ENCODE measurements around the gene DTNB. TPM values are rescaled to one million over a fixed set of nuclear protein-coding genes. Genes with fewer than 3 reads are reported as not detected.
"Not testable (repeated sequence)": the region's sequence is repeated elsewhere in the genome, so short reads cannot be mapped to it uniquely, and the experiment has no call there.

Gene DTNB
- total and polyA plus RNA-seq, 9 donors = 8.0 to 24.9 (median 17.5) TPM

GRCh38 chr2:25671622-25672021, 1.8 kb downstream of the DTNB start:
- TF ChIP-seq, protein P1, sequence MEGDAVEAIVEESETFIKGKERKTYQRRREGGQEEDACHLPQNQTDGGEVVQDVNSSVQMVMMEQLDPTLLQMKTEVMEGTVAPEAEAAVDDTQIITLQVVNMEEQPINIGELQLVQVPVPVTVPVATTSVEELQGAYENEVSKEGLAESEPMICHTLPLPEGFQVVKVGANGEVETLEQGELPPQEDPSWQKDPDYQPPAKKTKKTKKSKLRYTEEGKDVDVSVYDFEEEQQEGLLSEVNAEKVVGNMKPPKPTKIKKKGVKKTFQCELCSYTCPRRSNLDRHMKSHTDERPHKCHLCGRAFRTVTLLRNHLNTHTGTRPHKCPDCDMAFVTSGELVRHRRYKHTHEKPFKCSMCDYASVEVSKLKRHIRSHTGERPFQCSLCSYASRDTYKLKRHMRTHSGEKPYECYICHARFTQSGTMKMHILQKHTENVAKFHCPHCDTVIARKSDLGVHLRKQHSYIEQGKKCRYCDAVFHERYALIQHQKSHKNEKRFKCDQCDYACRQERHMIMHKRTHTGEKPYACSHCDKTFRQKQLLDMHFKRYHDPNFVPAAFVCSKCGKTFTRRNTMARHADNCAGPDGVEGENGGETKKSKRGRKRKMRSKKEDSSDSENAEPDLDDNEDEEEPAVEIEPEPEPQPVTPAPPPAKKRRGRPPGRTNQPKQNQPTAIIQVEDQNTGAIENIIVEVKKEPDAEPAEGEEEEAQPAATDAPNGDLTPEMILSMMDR (IDR thresholded peaks at IDR 0.05) = no peak
- no peak for TF ChIP-seq EP300 (IDR thresholded peaks at IDR 0.05)
- no peak for TF ChIP-seq POLR2A (IDR thresholded peaks at IDR 0.05)
- intact Hi-C loops (cut with DNase I) = loop anchor here in 2 of 4 donors (10.0 kb wide), 2 partner anchors 77 to 297 kb away; no protein-coding TSS in a partner anchor
- Histone ChIP-seq H3K27me3 (no peaks in the 10 kb centered on the region), H3K4me1 (ENCODE audit: insufficient read depth) (no peaks in the 10 kb centered on the region), H3K9me3 (no peaks in the 10 kb centered on the region), H3K36me3 (no peaks in the 10 kb centered on the region), H3K4me3 (no peak overlapping the region), H3K27ac (no peak overlapping the region)
- 97 to 100% (median 98%) methylated on average over 2 of the region's 2 CpGs for WGBS, 3 donors
- DNase-seq = no peak

DNA sequence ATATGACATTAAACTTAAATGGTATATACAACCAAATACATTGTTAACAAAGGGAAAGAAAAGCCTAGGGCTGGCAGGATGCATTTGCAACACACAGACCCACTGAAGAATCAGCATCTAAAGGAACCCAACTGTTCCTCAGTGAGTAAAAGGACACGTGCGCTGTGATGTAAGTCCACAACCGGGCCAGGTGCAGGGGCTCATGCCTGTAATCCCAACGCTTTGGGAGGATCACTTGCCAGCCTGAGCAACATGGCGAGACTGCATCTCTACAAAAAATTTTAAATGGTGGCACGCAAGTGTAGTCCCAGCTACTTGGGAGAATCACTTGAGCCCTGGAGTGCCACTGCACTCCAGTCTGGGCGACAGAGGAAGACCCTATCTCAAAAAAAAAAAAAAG, 3.9 kb downstream of the DTNB start:
- 89 to 93% (median 93%) methylated on average over 7 of the region's 7 CpGs for WGBS, 3 donors
- Histone ChIP-seq H3K27me3 (no peaks in the 10 kb centered on the region), H3K4me1 (ENCODE audit: insufficient read depth) (peaks cover 3% of the 10 kb centered on the region), H3K27ac (no peak overlapping the region), H3K4me3 (no peak overlapping the region), H3K9me3 (no peaks in the 10 kb centered on the region), H3K36me3 (no peaks in the 10 kb centered on the region)
- TF ChIP-seq POLR2A (IDR thresholded peaks at IDR 0.05) (no peak), EP300 (IDR thresholded peaks at IDR 0.05) (no peak)
- TF ChIP-seq, protein P1 (IDR thresholded peaks at IDR 0.05) = no peak
- no peak for DNase-seq
- intact Hi-C loops (cut with DNase I) = loop anchor here in 2 of 4 donors (10.0 kb wide), 2 partner anchors 55 to 65 kb away; no protein-coding TSS in a partner anchor

DNA sequence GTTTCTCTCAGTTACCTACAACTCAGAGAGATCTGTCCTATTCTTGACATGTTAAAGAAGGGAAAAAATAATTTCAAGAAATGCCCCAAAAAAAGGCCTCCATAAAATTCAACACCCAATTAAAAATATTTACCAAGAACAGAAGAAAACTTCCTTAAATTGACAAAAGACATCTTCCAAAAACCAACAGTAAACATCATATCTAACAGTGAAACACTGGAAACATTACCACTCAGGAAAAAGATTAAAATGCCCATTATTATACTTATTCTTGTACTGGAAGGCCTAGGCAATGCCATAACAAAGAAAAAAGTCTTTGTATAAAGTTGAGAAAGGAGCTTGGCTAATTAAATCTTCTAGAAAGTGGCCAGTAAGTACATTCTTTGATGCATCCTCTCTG, 7.2 kb downstream of the DTNB start:
- no peak for DNase-seq
- no peaks in the 10 kb centered on the region for H3K9me3 ChIP-seq
- peaks cover 5% of the 10 kb centered on the region for H3K4me1 ChIP-seq (ENCODE audit: insufficient read depth)
- TF ChIP-seq, protein P1 (IDR thresholded peaks at IDR 0.05) = no peak
- no peak for TF ChIP-seq EP300 (IDR thresholded peaks at IDR 0.05)
- no peak for TF ChIP-seq POLR2A (IDR thresholded peaks at IDR 0.05)
- no peaks in the 10 kb centered on the region for H3K36me3 ChIP-seq
- no peaks in the 10 kb centered on the region for H3K27me3 ChIP-seq
- H3K27ac ChIP-seq = no peak overlapping the region
- H3K4me3 ChIP-seq = no peak overlapping the region
- intact Hi-C loops (cut with DNase I) = loop anchor here in 2 of 4 donors (10.0 kb wide), 2 partner anchors 51 to 61 kb away; no protein-coding TSS in a partner anchor

- not testable (repeated sequence) for DNase-seq; H3K36me3 ChIP-seq; H3K27me3 ChIP-seq; H3K27ac ChIP-seq; H3K9me3 ChIP-seq; H3K4me1 ChIP-seq (ENCODE audit: insufficient read depth); H3K4me3 ChIP-seq
- 68 to 79% (median 78%) methylated on average over 3 of the region's 3 CpGs for WGBS, 3 donors
- intact Hi-C loops (cut with DNase I) = loop anchor here in 2 of 4 donors (10.0 kb wide), 2 partner anchors 51 to 61 kb away; no protein-coding TSS in a partner anchor
Measured at GRCh38 chr2:25665429-25665828, 7.9 kb downstream of the DTNB start.

GRCh38 chr2:25664965-25665307, 8.4 kb downstream of the DTNB start:
- Histone ChIP-seq H3K9me3 (no peaks in the 10 kb centered on the region), H3K27ac (no peak overlapping the region), H3K4me3 (no peak overlapping the region), H3K36me3 (no peaks in the 10 kb centered on the region), H3K4me1 (ENCODE audit: insufficient read depth) (peaks cover 5% of the 10 kb centered on the region), H3K27me3 (no peaks in the 10 kb centered on the region)
- 52 to 62% (median 59%) methylated on average over 4 of the region's 4 CpGs for WGBS, 3 donors
- intact Hi-C loops (cut with DNase I) = loop anchor here in 2 of 4 donors (10.0 kb wide), 2 partner anchors 50 to 60 kb away; no protein-coding TSS in a partner anchor
- no peak for TF ChIP-seq POLR2A (IDR thresholded peaks at IDR 0.05)
- TF ChIP-seq EP300 (IDR thresholded peaks at IDR 0.05) = no peak
- TF ChIP-seq, protein P1 (IDR thresholded peaks at IDR 0.05) = no peak
- DNase-seq = no peak

All from ovary (tissue), 9 donors.